Adrenal gland (tissue), 5 donors: ENCODE results near the gene EXTL2.

Experiments
- CTCF ChIP-seq, 6 experiments: fragments of 450-650 bp in 4 of 6; fragments of 200-600 bp in 2 of 6; sonication (generic) in 1 of 6; IDR thresholded peaks; 1 replicate in 5 of 6; 2 replicates in 1 of 6; pipeline versions ENCODE4 v1.5.1 to v1.8.0; 2016 to 2021; ENCODE audit warnings: antibody characterized with exemption in 6 of 6, mild to moderate bottlenecking in 2 of 6, moderate library complexity in 1 of 6
- POLR2A ChIP-seq, 2 donors: fragments of 450-650 bp; IDR thresholded peaks; one replicate each; pipeline ENCODE4 v1.6.1; 2017; ENCODE audit warnings: antibody characterized with exemption in 2 of 2, mild to moderate bottlenecking in 2 of 2, moderate library complexity in 1 of 2
- donor health status: DM: no; HTN: no; CAD: no.

- TF ChIP-seq POLR2A (IDR thresholded peaks at IDR 0.05), result no peak
- TF ChIP-seq CTCF (IDR thresholded peaks at IDR 0.05), result no peak
Observed at GRCh38 chr1:100891380-100891779, 3.3 kb downstream of the EXTL2 start.
